Right lobe of liver (tissue), 4 donors: ENCODE measurements around the gene SCFD2.

Experiments used
- CTCF ChIP-seq, 4 donors: fragments of 200-600 bp in 3 of 4; fragments of 450-650 bp in 1 of 4; IDR thresholded peaks; one replicate each; pipeline versions ENCODE4 v1.5.1 to v1.8.0; 2016 to 2022; ENCODE audit warnings: antibody characterized with exemption in 4 of 4, mild to moderate bottlenecking in 2 of 4
- POLR2A ChIP-seq: fragments of 450-650 bp; IDR thresholded peaks from one replicate; pipeline ENCODE4 v1.6.1; 2017; ENCODE audit warnings: antibody characterized with exemption, mild to moderate bottlenecking
- donor health status: DM: no; HTN: no; CAD: no.
- donor health status: DM: no; HTN: no; CAD: no.
- donor health status: DM: no; HTN: yes; CAD: no.

DNA sequence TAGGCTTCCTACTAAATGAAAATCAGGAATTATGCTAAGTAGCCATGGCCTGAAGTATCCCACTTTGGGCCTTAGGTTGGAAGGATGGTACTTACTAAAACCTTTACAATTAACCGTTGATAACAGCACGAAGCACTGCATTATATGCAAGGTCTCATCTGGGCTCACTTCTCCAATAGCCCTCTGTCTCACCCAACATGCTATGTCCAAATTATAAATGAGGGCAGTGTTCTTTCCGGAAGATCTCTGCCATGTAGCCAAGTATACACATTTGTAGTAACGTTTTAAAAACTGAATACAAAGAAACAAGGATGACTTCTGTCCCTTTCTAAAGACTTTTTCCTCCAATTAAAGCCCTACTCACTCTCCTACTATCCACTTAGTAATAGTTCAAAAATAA is 51.6 kb downstream of the SCFD2 start:
- no peak for TF ChIP-seq CTCF (IDR thresholded peaks at IDR 0.05)
- no peak for TF ChIP-seq POLR2A
